ENCODE data around the gene NDUFA11. TPM values are rescaled to one million over a fixed set of nuclear protein-coding genes. Genes with fewer than 3 reads are reported as not detected.

The NDUFA11 gene
- total and polyA plus RNA-seq, 2 of the 13 experiments (the other 11 are each of a cell fraction or from before 2014, with no cell fraction given): 286 to 378 TPM

- no peak for TF ChIP-seq ZBTB26 (CRISPR knock-in tag; IDR thresholded peaks at IDR 0.05; ENCODE audit: borderline replicate concordance)
- TF ChIP-seq ZIK1 (CRISPR knock-in tag; IDR thresholded peaks at IDR 0.05; ENCODE audit: borderline replicate concordance, low read depth): peak; percentile 74; the same call in 1 of the 2 replicates
- no peak for TF ChIP-seq NCOA5 (CRISPR knock-in tag; IDR thresholded peaks at IDR 0.05)
- no peak for TF ChIP-seq SNAI1 (CRISPR knock-in tag; IDR thresholded peaks at IDR 0.05; ENCODE audit: borderline replicate concordance)
- peak; percentile 60; the same call in 1 of the 2 replicates for TF ChIP-seq RXRA (CRISPR knock-in tag; IDR thresholded peaks at IDR 0.05)
- no peak for TF ChIP-seq SCMH1 (CRISPR knock-in tag; IDR thresholded peaks at IDR 0.05; ENCODE audit: borderline replicate concordance)
- no peak for TF ChIP-seq PLRG1 (conservative IDR thresholded peaks at IDR 0.05)
- TF ChIP-seq AHR (CRISPR knock-in tag; IDR thresholded peaks at IDR 0.05): peak; percentile 43; the same call in 1 of the 2 replicates
- TF ChIP-seq, protein P1, sequence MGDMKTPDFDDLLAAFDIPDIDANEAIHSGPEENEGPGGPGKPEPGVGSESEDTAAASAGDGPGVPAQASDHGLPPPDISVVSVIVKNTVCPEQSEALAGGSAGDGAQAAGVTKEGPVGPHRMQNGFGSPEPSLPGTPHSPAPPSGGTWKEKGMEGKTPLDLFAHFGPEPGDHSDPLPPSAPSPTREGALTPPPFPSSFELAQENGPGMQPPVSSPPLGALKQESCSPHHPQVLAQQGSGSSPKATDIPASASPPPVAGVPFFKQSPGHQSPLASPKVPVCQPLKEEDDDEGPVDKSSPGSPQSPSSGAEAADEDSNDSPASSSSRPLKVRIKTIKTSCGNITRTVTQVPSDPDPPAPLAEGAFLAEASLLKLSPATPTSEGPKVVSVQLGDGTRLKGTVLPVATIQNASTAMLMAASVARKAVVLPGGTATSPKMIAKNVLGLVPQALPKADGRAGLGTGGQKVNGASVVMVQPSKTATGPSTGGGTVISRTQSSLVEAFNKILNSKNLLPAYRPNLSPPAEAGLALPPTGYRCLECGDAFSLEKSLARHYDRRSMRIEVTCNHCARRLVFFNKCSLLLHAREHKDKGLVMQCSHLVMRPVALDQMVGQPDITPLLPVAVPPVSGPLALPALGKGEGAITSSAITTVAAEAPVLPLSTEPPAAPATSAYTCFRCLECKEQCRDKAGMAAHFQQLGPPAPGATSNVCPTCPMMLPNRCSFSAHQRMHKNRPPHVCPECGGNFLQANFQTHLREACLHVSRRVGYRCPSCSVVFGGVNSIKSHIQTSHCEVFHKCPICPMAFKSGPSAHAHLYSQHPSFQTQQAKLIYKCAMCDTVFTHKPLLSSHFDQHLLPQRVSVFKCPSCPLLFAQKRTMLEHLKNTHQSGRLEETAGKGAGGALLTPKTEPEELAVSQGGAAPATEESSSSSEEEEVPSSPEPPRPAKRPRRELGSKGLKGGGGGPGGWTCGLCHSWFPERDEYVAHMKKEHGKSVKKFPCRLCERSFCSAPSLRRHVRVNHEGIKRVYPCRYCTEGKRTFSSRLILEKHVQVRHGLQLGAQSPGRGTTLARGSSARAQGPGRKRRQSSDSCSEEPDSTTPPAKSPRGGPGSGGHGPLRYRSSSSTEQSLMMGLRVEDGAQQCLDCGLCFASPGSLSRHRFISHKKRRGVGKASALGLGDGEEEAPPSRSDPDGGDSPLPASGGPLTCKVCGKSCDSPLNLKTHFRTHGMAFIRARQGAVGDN (CRISPR knock-in tag; IDR thresholded peaks at IDR 0.05): peak; percentile 96
- TF ChIP-seq, protein P2, sequence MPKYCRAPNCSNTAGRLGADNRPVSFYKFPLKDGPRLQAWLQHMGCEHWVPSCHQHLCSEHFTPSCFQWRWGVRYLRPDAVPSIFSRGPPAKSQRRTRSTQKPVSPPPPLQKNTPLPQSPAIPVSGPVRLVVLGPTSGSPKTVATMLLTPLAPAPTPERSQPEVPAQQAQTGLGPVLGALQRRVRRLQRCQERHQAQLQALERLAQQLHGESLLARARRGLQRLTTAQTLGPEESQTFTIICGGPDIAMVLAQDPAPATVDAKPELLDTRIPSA (CRISPR knock-in tag; IDR thresholded peaks at IDR 0.05; ENCODE audit: borderline replicate concordance): no peak
- peak; percentile 97 for TF ChIP-seq GATAD1 (CRISPR knock-in tag; IDR thresholded peaks at IDR 0.05)
- peak; percentile 83; the same call in 1 of the 2 replicates for TF ChIP-seq ZNF446 (CRISPR knock-in tag; IDR thresholded peaks at IDR 0.05)
- TF ChIP-seq EEA1 (CRISPR knock-in tag; IDR thresholded peaks at IDR 0.05; ENCODE audit: borderline replicate concordance): no peak
- TF ChIP-seq SYNCRIP (IDR thresholded peaks at IDR 0.05; ENCODE audit: insufficient read depth, low read depth, low read length): no peak
- TF ChIP-seq ZNF75D (CRISPR knock-in tag; IDR thresholded peaks at IDR 0.05; ENCODE audit: borderline replicate concordance): 0 out of 2 replicates have a peak, but pooled peaks have one; percentile 64
- 0 out of 2 replicates have a peak, but pooled peaks have one; percentile 35 for TF ChIP-seq TGIF2 (CRISPR knock-in tag; IDR thresholded peaks at IDR 0.05)
- TF ChIP-seq CREM (IDR thresholded peaks at IDR 0.05): peak; percentile 50; the same call in 1 of the 2 replicates
- TF ChIP-seq CREM (CRISPR knock-in tag; IDR thresholded peaks at IDR 0.05): no peak
- no peak for TF ChIP-seq FOXA1 (IDR thresholded peaks at IDR 0.05)
- peak; percentile 51 for TF ChIP-seq FOXA1 (CRISPR knock-in tag; IDR thresholded peaks at IDR 0.05)
- 0 out of 2 replicates have a peak, but pooled peaks have one; percentile 79 for TF ChIP-seq NFATC3 (CRISPR knock-in tag; IDR thresholded peaks at IDR 0.05)
- no peak; the same call in 1 of the 2 replicates for TF ChIP-seq SP5 (CRISPR knock-in tag; IDR thresholded peaks at IDR 0.05; ENCODE audit: borderline replicate concordance, low read depth)
- TF ChIP-seq MXD3 (CRISPR knock-in tag; IDR thresholded peaks at IDR 0.05): no peak; the same call in 1 of the 2 replicates
These were observed at the start of gene NDUFA11 (continued) for GRCh38 chr19:5903624-5904351.
